SK-N-SH treated with all-trans-retinoic acid at 6 μM for 48 hours (cell line): ENCODE measurements around the gene LAMC1.
"Not testable (repeated sequence)": the region's sequence is repeated elsewhere in the genome, so short reads cannot be mapped to it uniquely, and the experiment has no call there.

ENCODE experiments used
- ATAC-seq: fragments of 200-7000 bp; cut with Tn5 transposase; 3 replicates; pipeline ENCODE4 v1.9.1; 2020; ENCODE audit warnings: mild to moderate bottlenecking, moderate library complexity
- ARNTL ChIP-seq: fragments of 450-650 bp; formaldehyde crosslinking; IDR thresholded peaks from 2 replicates; pipeline ENCODE4 v1.5.0; 2020; ENCODE audit warnings: low read depth, mild to moderate bottlenecking, moderate library complexity, borderline replicate concordance
- BACH2 ChIP-seq: fragments of 250-450 bp; sonication (Bioruptor Pico); IDR thresholded peaks from 2 replicates; pipeline ENCODE4 v1.9.0; 2021; ENCODE audit warnings: mild to moderate bottlenecking, borderline replicate concordance
- CREB5 ChIP-seq: fragments of 250-450 bp; sonication (Bioruptor Pico); IDR thresholded peaks from 2 replicates; pipeline ENCODE4 v1.5.1; 2020; ENCODE audit warnings: low read depth, mild to moderate bottlenecking, moderate library complexity
- CSDC2 ChIP-seq: fragments of 250-450 bp; sonication (Bioruptor Pico); IDR thresholded peaks from 2 replicates; pipeline ENCODE4 v1.5.0; 2020; ENCODE audit warnings: mild to moderate bottlenecking, moderate library complexity
- CSRNP3 ChIP-seq: fragments of 250-450 bp; sonication (Bioruptor Pico); IDR thresholded peaks from 2 replicates; pipeline ENCODE4 v1.5.1; 2021; ENCODE audit warnings: mild to moderate bottlenecking, moderate library complexity
- ESRRG ChIP-seq: fragments of 250-450 bp; sonication (Bioruptor Pico); IDR thresholded peaks from 2 replicates; pipeline ENCODE4 v1.6.1; 2021; ENCODE audit warnings: mild to moderate bottlenecking
- GLIS3 ChIP-seq: fragments of 250-450 bp; sonication (Bioruptor Pico); IDR thresholded peaks from 2 replicates; pipeline ENCODE4 v1.5.0; 2020; ENCODE audit warnings: mild to moderate bottlenecking, moderate library complexity
- ISL1 ChIP-seq: fragments of 250-450 bp; sonication (Bioruptor Pico); IDR thresholded peaks from 2 replicates; pipeline ENCODE4 v2.1.2; 2022; ENCODE audit warnings: mild to moderate bottlenecking, moderate library complexity
- OSR1 ChIP-seq: fragments of 250-450 bp; sonication (Bioruptor Pico); IDR thresholded peaks from 2 replicates; pipeline ENCODE4 v1.8.0; 2022; ENCODE audit warnings: moderate library complexity, mild to moderate bottlenecking, inconsistent platforms
- PATZ1 ChIP-seq: fragments of 250-450 bp; sonication (Bioruptor Pico); IDR thresholded peaks from 2 replicates; pipeline ENCODE4 v1.8.0; 2020; ENCODE audit warnings: mild to moderate bottlenecking, moderate library complexity, borderline replicate concordance
- PPARA ChIP-seq: fragments of 250-450 bp; sonication (Bioruptor Pico); IDR thresholded peaks from 2 replicates; pipeline ENCODE4 v1.5.0; 2020; ENCODE audit warnings: mild to moderate bottlenecking, borderline replicate concordance
- RARB ChIP-seq: fragments of 250-450 bp; sonication (Bioruptor Pico); IDR thresholded peaks from 2 replicates; pipeline ENCODE4 v1.8.0; 2021; ENCODE audit warnings: mild to moderate bottlenecking, moderate library complexity
- SNAI2 ChIP-seq: fragments of 250-450 bp; sonication (Bioruptor Pico); IDR thresholded peaks from 2 replicates; pipeline ENCODE4 v1.5.0; 2020; ENCODE audit warnings: mild to moderate bottlenecking, moderate library complexity
- TCF4 ChIP-seq: fragments of 250-450 bp; sonication (Bioruptor Pico); IDR thresholded peaks from 2 replicates; pipeline ENCODE4 v1.8.0; 2021; ENCODE audit warnings: mild to moderate bottlenecking, moderate library complexity, borderline replicate concordance
- TOX ChIP-seq: fragments of 250-450 bp; sonication (Bioruptor Pico); IDR thresholded peaks from 2 replicates; pipeline ENCODE4 v1.8.0; 2021; ENCODE audit warnings: mild to moderate bottlenecking, moderate library complexity, borderline replicate concordance
- TSHZ2 ChIP-seq: fragments of 250-450 bp; sonication (Bioruptor Pico); IDR thresholded peaks from 2 replicates; pipeline ENCODE4 v1.5.0; 2020; ENCODE audit warnings: mild to moderate bottlenecking, moderate library complexity
- ZFP3 ChIP-seq: fragments of 250-450 bp; sonication (Bioruptor Pico); IDR thresholded peaks from 2 replicates; pipeline ENCODE4 v1.5.0; 2020; ENCODE audit warnings: mild to moderate bottlenecking, moderate library complexity
- ZNF70 ChIP-seq: fragments of 450-650 bp; formaldehyde crosslinking; IDR thresholded peaks from 2 replicates; pipeline ENCODE4 v1.5.0; 2020; ENCODE audit warnings: mild to moderate bottlenecking, moderate library complexity
- ZNF8 ChIP-seq: fragments of 450-650 bp; formaldehyde crosslinking; IDR thresholded peaks from 2 replicates; pipeline ENCODE4 v1.5.0; 2020; ENCODE audit warnings: mild to moderate bottlenecking, moderate library complexity

The LAMC1 gene

GRCh38 chr1:183149273-183149672, 126.1 kb downstream of the LAMC1 start:
- ATAC-seq, result no peak
- TF ChIP-seq CSDC2 (CRISPR knock-in tag) (no peak), GLIS3 (CRISPR knock-in tag) (no peak), ARNTL (no peak)

GRCh38 chr1:183150032-183150431, 126.8 kb downstream of the LAMC1 start:
- not testable (repeated sequence) for ATAC-seq

GRCh38 chr1:183150445-183150844, 127.2 kb downstream of the LAMC1 start:
- ATAC-seq, result no peak
- TF ChIP-seq CSDC2 (CRISPR knock-in tag) (no peak), ISL1 (no peak), CREB5 (no peak), ZNF70 (CRISPR knock-in tag) (no peak)

- no peak for TF ChIP-seq CREB5
- ATAC-seq, result no peak
These were observed 129.0 kb downstream of the LAMC1 start for GRCh38 chr1:183152180-183152579.

- no peak for TF ChIP-seq PATZ1 (CRISPR knock-in tag)
- TF ChIP-seq ZFP3 (CRISPR knock-in tag), result no peak
- TF ChIP-seq CREB5, result no peak
- no peak for TF ChIP-seq PPARA
- TF ChIP-seq SNAI2, result no peak
- TF ChIP-seq TCF4, result no peak
- TF ChIP-seq ESRRG, result no peak
- TF ChIP-seq TOX, result no peak
- TF ChIP-seq ZNF8 (CRISPR knock-in tag), result no peak
- no peak for TF ChIP-seq RARB (CRISPR knock-in tag)
- TF ChIP-seq CSDC2 (CRISPR knock-in tag), result no peak
- TF ChIP-seq BACH2 (CRISPR knock-in tag), result no peak
- TF ChIP-seq TSHZ2 (CRISPR knock-in tag), result no peak
- TF ChIP-seq, all 23 proteins: peak for 0
- peak; percentile 78 for ATAC-seq
These were observed 132.7 kb downstream of the LAMC1 start for GRCh38 chr1:183155939-183156338.

GRCh38 chr1:183159960-183160359, 136.7 kb downstream of the LAMC1 start:
- no peak for ATAC-seq
- TF ChIP-seq BACH2 (CRISPR knock-in tag) (no peak), TOX (no peak), CSRNP3 (CRISPR knock-in tag) (no peak), ARNTL (no peak), GLIS3 (CRISPR knock-in tag) (no peak), ESRRG (no peak), ISL1 (no peak), ZNF70 (CRISPR knock-in tag) (no peak), CSDC2 (CRISPR knock-in tag) (no peak), PPARA (no peak), RARB (CRISPR knock-in tag) (no peak), TCF4 (no peak), SNAI2 (no peak), CREB5 (no peak), OSR1 (CRISPR knock-in tag) (no peak), ZNF8 (CRISPR knock-in tag) (no peak)
